ENCODE measurements around the gene ZNF516.

- TF ChIP-seq CTCF (tag by site-specific recombination; IDR thresholded peaks at IDR 0.05): no peak
- TF ChIP-seq ZNF18 (tag by site-specific recombination; IDR thresholded peaks at IDR 0.05): no peak
- TF ChIP-seq ZNF521 (tag by site-specific recombination; IDR thresholded peaks at IDR 0.05): no peak
- TF ChIP-seq REST (tag by site-specific recombination; IDR thresholded peaks at IDR 0.05): no peak
- TF ChIP-seq PRDM10 (tag by site-specific recombination; IDR thresholded peaks at IDR 0.05): no peak
- TF ChIP-seq ZBTB17 (tag by site-specific recombination; IDR thresholded peaks at IDR 0.05): no peak
- TF ChIP-seq ZNF416 (tag by site-specific recombination; IDR thresholded peaks at IDR 0.05): no peak
- no peak for TF ChIP-seq ZNF19 (tag by site-specific recombination; IDR thresholded peaks at IDR 0.05; ENCODE audit: low read depth)
- no peak for TF ChIP-seq ATF2 (tag by site-specific recombination; IDR thresholded peaks at IDR 0.05; ENCODE audit: low read depth)
- no peak for TF ChIP-seq ZNF324 (tag by site-specific recombination; IDR thresholded peaks at IDR 0.05)
- TF ChIP-seq ZNF501 (tag by site-specific recombination; IDR thresholded peaks at IDR 0.05): no peak
- no peak for TF ChIP-seq KLF16 (tag by site-specific recombination; IDR thresholded peaks at IDR 0.05)
- TF ChIP-seq ZBTB49 (tag by site-specific recombination; IDR thresholded peaks at IDR 0.05; ENCODE audit: low read depth): no peak
- no peak for TF ChIP-seq ZFP3 (tag by site-specific recombination; IDR thresholded peaks at IDR 0.05; ENCODE audit: low read depth)
Measured at GRCh38 chr18:76441668-76442412, 53.2 kb downstream of the ZNF516 start.

All from HEK293 (cell line).